Endothelial cell of umbilical vein (primary cell): ENCODE data around the gene RALB.

ENCODE experiments used
- EZH2 ChIP-seq: IDR thresholded peaks from 2 replicates; pipeline ENCODE4 v1.6.1; 2012; ENCODE audit warnings: borderline replicate concordance, low read depth, mild to moderate bottlenecking, moderate library complexity, low read length, inconsistent platforms; ENCODE audit not compliant: severe bottlenecking
- POLR2A ChIP-seq: IDR thresholded peaks from 2 replicates; pipeline ENCODE4 v1.6.1; 2012; ENCODE audit warnings: low read depth, mild to moderate bottlenecking, control low read depth, low read length
- POLR2AphosphoS5 ChIP-seq: IDR thresholded peaks from 2 replicates; pipeline ENCODE4 v1.6.1; 2012; ENCODE audit warnings: low read depth, mild to moderate bottlenecking, control low read depth, low read length, moderate library complexity; ENCODE audit not compliant: insufficient read depth
- TF ChIP-seq, protein P1 (sequence below), 2 donors: IDR thresholded peaks; 1 replicate in 1 of 2; 2 replicates in 1 of 2; pipeline ENCODE4 v1.5.1; 2011; ENCODE audit warnings: low read length in 2 of 2, mild to moderate bottlenecking in 2 of 2, moderate library complexity in 2 of 2, control low read depth in 1 of 2, inconsistent platforms in 1 of 2, low read depth in 1 of 2; ENCODE audit not compliant: insufficient read depth in 1 of 2; ENCODE audit errors: extremely low read depth in 1 of 2

DNA sequence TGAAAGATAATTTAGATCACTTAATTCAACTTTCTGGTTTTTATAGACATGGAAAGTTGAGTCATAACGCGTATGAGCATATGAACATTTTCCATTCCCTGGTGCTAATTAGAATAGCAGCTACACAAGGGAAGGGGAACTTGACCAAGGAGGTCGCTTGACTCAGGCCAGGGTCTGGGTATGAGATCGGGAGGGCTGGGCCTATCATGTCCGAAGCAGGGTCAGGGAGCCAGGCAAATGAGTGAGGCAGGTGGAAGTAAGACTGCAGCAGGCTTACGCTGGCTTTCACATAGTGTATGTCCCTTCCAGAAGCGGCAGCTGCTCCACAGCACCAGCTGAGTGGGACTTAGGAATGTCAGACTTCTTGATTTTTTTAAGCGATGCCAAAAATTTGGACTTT, 14.7 kb downstream of the RALB start:
- TF ChIP-seq POLR2A (no peak), POLR2AphosphoS5 (no peak), EZH2 (no peak)
- TF ChIP-seq, protein P1, sequence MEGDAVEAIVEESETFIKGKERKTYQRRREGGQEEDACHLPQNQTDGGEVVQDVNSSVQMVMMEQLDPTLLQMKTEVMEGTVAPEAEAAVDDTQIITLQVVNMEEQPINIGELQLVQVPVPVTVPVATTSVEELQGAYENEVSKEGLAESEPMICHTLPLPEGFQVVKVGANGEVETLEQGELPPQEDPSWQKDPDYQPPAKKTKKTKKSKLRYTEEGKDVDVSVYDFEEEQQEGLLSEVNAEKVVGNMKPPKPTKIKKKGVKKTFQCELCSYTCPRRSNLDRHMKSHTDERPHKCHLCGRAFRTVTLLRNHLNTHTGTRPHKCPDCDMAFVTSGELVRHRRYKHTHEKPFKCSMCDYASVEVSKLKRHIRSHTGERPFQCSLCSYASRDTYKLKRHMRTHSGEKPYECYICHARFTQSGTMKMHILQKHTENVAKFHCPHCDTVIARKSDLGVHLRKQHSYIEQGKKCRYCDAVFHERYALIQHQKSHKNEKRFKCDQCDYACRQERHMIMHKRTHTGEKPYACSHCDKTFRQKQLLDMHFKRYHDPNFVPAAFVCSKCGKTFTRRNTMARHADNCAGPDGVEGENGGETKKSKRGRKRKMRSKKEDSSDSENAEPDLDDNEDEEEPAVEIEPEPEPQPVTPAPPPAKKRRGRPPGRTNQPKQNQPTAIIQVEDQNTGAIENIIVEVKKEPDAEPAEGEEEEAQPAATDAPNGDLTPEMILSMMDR (IDR thresholded peaks at IDR 0.05; ENCODE audit: extremely low read depth in 1 of 2, insufficient read depth in 1 of 2, low read depth in 1 of 2, low read length in 2 of 2): no peak
